Gastroesophageal sphincter (tissue), 3 donors: ENCODE results near the gene APOD.

Source experiments
- CTCF ChIP-seq, 4 experiments: fragments of 200-600 bp in 2 of 4; fragments of 450-650 bp in 2 of 4; sonication (generic) in 1 of 4; IDR thresholded peaks; one replicate each; pipeline ENCODE4 v1.5.1; 2017 to 2019; ENCODE audit warnings: antibody characterized with exemption in 4 of 4, mild to moderate bottlenecking in 2 of 4, moderate library complexity in 2 of 4
- POLR2A ChIP-seq, 2 donors: fragments of 450-650 bp; IDR thresholded peaks; one replicate each; pipeline ENCODE4 v1.6.1; 2017; ENCODE audit warnings: antibody characterized with exemption in 2 of 2, mild to moderate bottlenecking in 2 of 2, moderate library complexity in 1 of 2
- POLR2AphosphoS5 ChIP-seq: sonication (generic); formaldehyde crosslinking; IDR thresholded peaks from one replicate; pipeline ENCODE4 v1.6.1; 2017; ENCODE audit warnings: antibody characterized with exemption

- no peak for TF ChIP-seq CTCF (IDR thresholded peaks at IDR 0.05)
- no peak for TF ChIP-seq POLR2AphosphoS5
- TF ChIP-seq POLR2A (IDR thresholded peaks at IDR 0.05) = no peak
Measured at GRCh38 chr3:195537995-195538394, 45.7 kb downstream of the APOD start.
